Measurements from ENCODE around the gene ULK4. TPM values are rescaled to one million over a fixed set of nuclear protein-coding genes. Genes with fewer than 3 reads are reported as not detected.

The ULK4 gene
- total and polyA plus RNA-seq, 7 donors, result 2.1 to 18.6 (median 8.9) TPM

DNA sequence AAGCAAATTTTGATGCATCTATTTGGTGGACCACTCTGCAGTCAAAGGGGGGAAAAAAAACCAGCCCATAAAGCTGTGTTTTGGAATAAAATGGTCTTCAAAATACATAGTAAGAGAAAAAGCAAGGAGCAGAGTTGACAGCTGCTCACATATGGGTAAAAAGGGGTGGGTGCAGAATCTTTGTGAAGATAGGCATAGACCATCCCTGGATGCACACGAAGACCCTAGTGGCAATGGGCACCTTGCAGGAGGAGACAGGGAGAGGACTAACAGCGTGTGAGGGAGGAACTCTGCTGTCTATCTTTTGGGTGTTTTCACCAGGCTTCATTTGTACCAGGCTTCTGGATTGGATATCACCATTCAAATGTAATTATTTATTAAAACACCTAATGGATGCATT is 718.7 kb downstream of the ULK4 start:
- Histone ChIP-seq H3K9me3 (no peaks in the 10 kb centered on the region), H3K4me1 (peaks cover 0 to 9% (median 4%) of the 10 kb centered on the region in 4 donors), H3K27me3 (no peaks in the 10 kb centered on the region), H3K27ac (no peak overlapping the region), H3K36me3 (peaks cover 8 to 50% (median 12%) of the 10 kb centered on the region in 4 donors), H3K4me3 (no peak overlapping the region)
- intact Hi-C loops (cut with DNase I), result no loop called here
- WGBS, 2 donors, result 79 to 91% methylated on average over 2 of the region's 2 CpGs
- DNase-seq, result no peak
- TF ChIP-seq POLR2A (IDR thresholded peaks at IDR 0.05), result no peak
- no peak for TF ChIP-seq CTCF (IDR thresholded peaks at IDR 0.05)
- TF ChIP-seq EP300 (IDR thresholded peaks at IDR 0.05), result no peak

DNA sequence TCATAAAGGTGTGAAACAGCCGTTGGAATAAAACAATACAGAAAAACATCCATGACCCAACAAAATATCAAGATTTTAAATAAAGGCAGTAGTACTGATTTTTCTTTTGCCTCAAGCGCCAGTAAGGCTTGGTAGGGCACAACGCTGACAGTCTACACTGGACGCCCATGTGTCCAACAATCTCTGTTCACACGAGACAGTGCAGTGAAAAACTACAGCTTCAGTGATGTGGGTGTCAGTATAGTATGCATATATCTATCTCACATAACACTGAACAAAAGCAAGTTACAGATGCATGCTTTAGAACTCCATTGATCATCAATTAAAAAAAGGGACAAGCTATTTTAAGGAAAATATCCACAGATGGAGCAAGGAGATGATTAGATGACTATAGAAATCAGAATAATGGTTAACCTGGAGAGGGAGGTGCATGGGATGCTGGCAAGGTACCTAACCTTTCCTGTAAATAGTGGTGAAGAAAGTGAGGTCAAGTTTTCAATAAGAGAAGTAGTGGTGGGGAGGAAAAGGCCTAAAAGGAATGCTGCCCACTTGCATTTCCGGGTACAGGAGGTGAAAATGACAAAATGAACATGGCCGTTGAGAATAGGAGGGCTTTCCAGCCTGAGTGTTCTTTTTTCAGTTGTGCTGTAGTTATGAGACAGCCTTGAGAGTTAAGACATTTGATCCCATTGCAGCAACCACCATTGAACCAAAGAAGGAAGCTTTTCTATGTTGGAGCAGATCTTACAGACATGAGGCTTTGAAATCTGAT is 719.9 kb downstream of the ULK4 start:
- peaks cover 0 to 1% (median under 1%) of the 10 kb centered on the region in 4 donors for H3K4me1 ChIP-seq
- peaks cover 16 to 62% (median 23%) of the 10 kb centered on the region in 4 donors for H3K36me3 ChIP-seq
- H3K4me3 ChIP-seq, result no peak overlapping the region
- no peak for DNase-seq
- TF ChIP-seq CTCF (IDR thresholded peaks at IDR 0.05) (no peak), POLR2A (IDR thresholded peaks at IDR 0.05) (no peak), POLR2AphosphoS5 (IDR thresholded peaks at IDR 0.05) (peak in 1 of 4 donors; percentile 16), EP300 (IDR thresholded peaks at IDR 0.05) (no peak)
- no peaks in the 10 kb centered on the region for H3K9me3 ChIP-seq
- no peak overlapping the region for H3K27ac ChIP-seq
- intact Hi-C loops (cut with DNase I), result no loop called here
- no peaks in the 10 kb centered on the region for H3K27me3 ChIP-seq
- WGBS, 2 donors, result 92% methylated on average over 7 of the region's 7 CpGs

DNA sequence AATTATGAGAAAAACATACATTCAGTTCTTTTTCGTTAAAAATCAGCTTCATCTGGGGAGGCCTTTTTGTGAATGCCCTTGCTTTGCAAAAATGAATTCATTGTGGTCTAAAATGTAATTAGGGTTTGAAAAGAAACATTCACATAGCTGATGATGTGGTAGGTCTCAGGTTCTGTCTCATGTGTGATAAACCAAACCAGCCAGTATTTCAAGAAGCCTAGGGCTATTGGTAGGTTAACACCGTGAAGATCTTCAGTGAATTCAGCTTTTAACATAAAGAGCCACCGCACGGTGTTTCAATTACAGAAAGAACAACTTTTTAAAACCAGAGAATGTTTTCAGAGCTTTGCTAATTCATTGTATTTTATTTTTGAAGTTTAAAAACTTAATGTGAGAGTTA is 720.7 kb downstream of the ULK4 start:
- Histone ChIP-seq H3K36me3 (peaks cover 23 to 70% (median 29%) of the 10 kb centered on the region in 4 donors), H3K27ac (no peak overlapping the region), H3K4me1 (peaks cover 0 to 1% (median 0%) of the 10 kb centered on the region in 4 donors), H3K9me3 (no peaks in the 10 kb centered on the region), H3K4me3 (no peak overlapping the region), H3K27me3 (no peaks in the 10 kb centered on the region)
- no peak for DNase-seq
- intact Hi-C loops (cut with DNase I), result no loop called here
- TF ChIP-seq POLR2AphosphoS5 (IDR thresholded peaks at IDR 0.05), result no peak
- TF ChIP-seq CTCF (IDR thresholded peaks at IDR 0.05), result no peak
- no peak for TF ChIP-seq POLR2A (IDR thresholded peaks at IDR 0.05)
- no peak for TF ChIP-seq EP300 (IDR thresholded peaks at IDR 0.05)
- WGBS, 2 donors, result 95% methylated on average over 4 of the region's 4 CpGs

DNA sequence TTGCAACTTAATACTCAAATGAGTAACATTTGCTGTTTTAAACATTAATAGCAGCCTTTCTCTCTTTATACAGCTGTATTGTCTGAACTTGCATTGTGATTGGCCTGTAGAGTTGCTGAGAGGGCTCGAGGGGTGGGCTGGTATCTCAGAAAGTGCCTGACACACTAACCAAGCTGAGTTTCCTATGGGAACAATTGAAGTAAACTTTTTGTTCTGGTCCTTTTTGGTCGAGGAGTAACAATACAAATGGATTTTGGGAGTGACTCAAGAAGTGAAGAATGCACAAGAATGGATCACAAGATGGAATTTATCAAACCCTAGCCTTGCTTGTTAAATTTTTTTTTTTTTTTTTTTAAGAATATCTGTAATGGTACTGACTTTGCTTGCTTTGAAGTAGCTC is 722.3 kb downstream of the ULK4 start:
- H3K27ac ChIP-seq, result peak overlapping the region in 1 of 4 donors; percentile 3

More for the DNA sequence above, 722.3 kb downstream of the ULK4 start:
- H3K4me1 ChIP-seq, result peaks cover 0 to 9% (median 2%) of the 10 kb centered on the region in 4 donors
- no peak for DNase-seq
- WGBS, 2 donors, result 54 to 60% methylated on average over 2 of the region's 2 CpGs
- peaks cover 29 to 86% (median 40%) of the 10 kb centered on the region in 4 donors for H3K36me3 ChIP-seq
- intact Hi-C loops (cut with DNase I), result no loop called here
- TF ChIP-seq EP300 (IDR thresholded peaks at IDR 0.05) (no peak), POLR2AphosphoS5 (IDR thresholded peaks at IDR 0.05) (no peak), CTCF (IDR thresholded peaks at IDR 0.05) (no peak), POLR2A (IDR thresholded peaks at IDR 0.05) (no peak)
- no peaks in the 10 kb centered on the region for H3K9me3 ChIP-seq
- H3K27me3 ChIP-seq, result no peaks in the 10 kb centered on the region
- H3K4me3 ChIP-seq, result no peak overlapping the region
